RWPE1 (cell line): ENCODE results near the gene ITGAD.

Experiments used
- CTCF ChIA-PET: fragments of 350-600 bp; sonication (Branson Sonifier 250); formaldehyde crosslinking; extraction: SDS; loops from one replicate; lab custom pipeline; 2021; lab: Yijun Ruan, JAX
- POLR2A ChIA-PET: fragments of 400-600 bp; formaldehyde crosslinking; extraction: SDS; loops from one replicate; lab custom pipeline; 2020; ENCODE audit warnings: antibody characterized with exemption; ENCODE audit not compliant: low non-redundant PET; lab: Yijun Ruan, JAX
- DNase-seq: peaks from one replicate; pipeline ENCODE4 v3.0.0; 2012; ENCODE audit warnings: low spot score
- H3K27ac ChIP-seq: fragments of 450-650 bp; 2 replicates; pipeline ENCODE4 v1.5.1; 2017
- TF ChIP-seq, protein P1 (sequence below): fragments of 450-650 bp; conservative IDR thresholded peaks from 2 replicates; pipeline ENCODE4 v1.5.1; 2017; ENCODE audit warnings: low read depth, mild to moderate bottlenecking

ITGAD gene

DNA sequence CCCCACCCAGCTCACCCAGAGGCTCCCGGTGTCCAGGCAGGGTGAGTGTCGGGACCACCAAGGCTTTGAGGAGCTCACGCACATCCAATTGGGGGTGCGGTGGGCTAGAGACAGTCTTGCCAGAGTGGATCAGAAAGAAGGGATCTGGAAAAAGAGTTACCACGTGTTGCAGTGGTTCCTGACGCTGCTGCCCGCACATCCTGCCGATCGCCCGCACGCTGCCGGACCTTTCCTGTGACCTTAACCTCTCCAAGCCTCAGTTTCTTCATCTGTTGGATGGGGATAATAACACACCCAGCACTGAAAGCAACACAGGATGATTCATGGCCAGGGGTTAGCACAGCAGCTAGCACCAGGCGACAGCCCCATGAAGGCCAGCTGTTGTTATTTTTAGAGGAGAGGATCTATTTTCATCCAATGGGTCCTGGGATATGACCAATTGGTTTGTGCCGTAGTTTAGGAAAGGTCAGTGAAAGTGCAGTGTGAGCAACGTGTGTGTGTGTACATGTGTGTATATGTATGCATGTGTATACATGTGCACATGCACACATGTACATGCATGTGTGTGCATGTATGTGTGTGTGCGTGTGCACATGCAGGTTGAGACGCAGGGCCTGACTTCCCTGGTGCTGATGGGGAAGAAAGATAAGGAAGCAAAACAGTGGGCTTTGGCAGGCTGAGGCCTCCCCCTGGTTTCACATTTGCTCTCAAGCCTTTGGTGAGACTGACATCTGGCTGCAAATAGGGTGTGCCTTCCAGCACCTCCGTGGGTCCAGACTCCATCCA lies 35.6 kb upstream of the ITGAD start:
- CTCF ChIA-PET = no interaction called here
- TF ChIP-seq, protein P1, sequence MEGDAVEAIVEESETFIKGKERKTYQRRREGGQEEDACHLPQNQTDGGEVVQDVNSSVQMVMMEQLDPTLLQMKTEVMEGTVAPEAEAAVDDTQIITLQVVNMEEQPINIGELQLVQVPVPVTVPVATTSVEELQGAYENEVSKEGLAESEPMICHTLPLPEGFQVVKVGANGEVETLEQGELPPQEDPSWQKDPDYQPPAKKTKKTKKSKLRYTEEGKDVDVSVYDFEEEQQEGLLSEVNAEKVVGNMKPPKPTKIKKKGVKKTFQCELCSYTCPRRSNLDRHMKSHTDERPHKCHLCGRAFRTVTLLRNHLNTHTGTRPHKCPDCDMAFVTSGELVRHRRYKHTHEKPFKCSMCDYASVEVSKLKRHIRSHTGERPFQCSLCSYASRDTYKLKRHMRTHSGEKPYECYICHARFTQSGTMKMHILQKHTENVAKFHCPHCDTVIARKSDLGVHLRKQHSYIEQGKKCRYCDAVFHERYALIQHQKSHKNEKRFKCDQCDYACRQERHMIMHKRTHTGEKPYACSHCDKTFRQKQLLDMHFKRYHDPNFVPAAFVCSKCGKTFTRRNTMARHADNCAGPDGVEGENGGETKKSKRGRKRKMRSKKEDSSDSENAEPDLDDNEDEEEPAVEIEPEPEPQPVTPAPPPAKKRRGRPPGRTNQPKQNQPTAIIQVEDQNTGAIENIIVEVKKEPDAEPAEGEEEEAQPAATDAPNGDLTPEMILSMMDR = no peak
- DNase-seq = no peak
- H3K27ac ChIP-seq = no peak overlapping the region
- POLR2A ChIA-PET = no interaction called here

DNA sequence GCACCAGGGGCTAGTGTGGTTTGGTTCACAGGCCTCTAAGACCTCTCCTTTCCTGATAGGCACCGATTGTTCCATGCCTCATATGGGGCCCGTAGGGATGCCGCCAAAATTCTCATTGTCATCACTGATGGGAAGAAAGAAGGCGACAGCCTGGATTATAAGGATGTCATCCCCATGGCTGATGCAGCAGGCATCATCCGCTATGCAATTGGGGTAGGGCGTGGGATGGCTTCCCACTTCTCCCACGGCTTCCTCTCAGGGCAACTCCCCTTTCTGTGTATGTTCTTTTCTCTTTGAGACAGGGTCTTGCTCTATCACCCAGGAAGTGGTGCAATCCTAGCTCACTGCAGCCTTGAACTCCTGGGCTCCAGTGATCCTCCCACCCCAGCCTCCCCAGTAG lies 32.9 kb upstream of the ITGAD start:
- no peak for DNase-seq
- ChIA-PET POLR2A (no interaction called here), CTCF (no interaction called here)
- no peak overlapping the region for H3K27ac ChIP-seq
- TF ChIP-seq, protein P1 = no peak

DNA sequence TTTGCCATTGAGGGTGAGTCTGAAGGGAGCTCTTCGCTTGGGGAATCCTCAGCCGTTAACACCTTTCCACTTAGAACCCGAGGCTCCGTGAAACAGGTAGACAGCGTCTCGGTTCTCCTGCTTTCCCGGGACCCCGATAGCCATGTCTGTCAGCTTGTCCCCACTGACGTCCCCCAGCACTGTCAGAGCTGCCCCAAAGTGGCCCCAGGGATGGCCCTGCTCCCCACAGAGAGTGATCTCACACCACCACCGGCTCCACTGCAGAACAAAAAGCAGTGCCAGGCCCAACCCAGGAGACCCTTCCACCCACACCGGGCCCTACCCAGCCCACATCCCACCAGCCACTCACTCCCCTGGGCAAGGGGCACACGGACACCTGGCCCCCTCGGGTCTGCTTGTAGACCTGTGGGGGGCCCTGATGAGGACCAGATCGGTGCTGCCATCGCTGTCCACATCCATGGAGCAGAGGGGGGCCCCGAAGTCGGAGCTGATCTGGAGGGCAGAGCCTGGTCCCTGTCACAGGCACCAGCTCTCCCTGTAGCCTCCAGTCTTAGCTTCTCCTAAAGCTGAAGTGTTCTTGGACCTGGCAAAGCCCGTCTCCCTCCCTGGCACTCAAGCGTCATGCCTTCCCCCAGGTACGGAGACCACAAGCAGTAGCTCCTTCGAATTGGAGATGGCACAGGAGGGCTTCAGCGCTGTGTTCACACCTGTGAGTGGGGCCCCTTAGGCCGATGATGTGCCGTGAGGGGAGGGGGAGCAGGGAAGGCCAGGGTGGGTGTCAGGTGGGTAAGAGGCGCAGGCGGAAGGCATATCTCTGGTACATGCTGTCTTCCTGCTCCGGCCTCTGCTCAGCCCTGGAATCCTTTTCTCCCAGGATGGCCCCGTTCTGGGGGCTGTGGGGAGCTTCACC lies 31.7 kb upstream of the ITGAD start:
- no peak overlapping the region for H3K27ac ChIP-seq
- ChIA-PET CTCF (interaction anchor here (0.7 kb wide), 1 partner anchor 61 kb away, joined by 3 read pairs; no protein-coding TSS in a partner anchor), POLR2A (no interaction called here)
- DNase-seq = no peak
- TF ChIP-seq, protein P1 = no peak

DNA sequence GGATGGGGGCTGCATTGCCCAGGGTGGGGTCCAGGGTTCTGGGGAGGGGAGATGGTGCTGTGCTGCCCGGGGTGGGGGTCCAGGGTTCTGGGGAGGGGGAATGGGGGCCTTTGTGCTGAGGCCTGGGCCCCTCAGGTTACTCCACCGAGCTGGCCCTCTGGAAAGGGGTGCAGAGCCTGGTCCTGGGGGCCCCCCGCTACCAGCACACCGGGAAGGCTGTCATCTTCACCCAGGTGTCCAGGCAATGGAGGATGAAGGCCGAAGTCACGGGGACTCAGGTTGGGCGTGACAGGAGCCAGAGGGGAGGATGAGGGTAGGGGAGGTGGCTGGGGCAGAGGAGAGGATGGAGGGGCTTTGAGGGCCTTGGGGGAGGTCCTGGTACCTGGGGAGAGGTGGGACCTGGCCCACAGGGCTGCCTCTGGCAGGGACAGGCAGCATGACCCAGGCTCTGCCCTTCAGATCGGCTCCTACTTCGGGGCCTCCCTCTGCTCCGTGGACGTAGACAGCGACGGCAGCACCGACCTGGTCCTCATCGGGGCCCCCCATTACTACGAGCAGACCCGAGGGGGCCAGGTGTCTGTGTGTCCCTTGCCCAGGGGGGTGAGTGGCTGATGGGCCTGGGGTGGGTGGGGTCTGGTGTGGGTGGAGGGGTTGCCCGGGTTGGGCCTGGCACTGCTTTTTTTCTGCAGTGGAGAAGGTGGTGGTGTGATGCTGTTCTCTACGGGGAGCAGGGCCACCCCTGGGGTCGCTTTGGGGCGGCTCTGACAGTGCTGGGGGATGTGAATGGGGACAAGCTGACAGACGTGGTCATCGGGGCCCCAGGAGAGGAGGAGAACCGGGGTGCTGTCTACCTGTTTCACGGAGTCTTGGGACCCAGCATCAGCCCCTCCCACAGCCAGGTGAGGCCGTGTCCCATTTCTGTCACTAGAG lies 30.4 kb upstream of the ITGAD start:
- ChIA-PET CTCF (no interaction called here), POLR2A (no interaction called here)
- TF ChIP-seq, protein P1 = no peak
- no peak for DNase-seq
- no peak overlapping the region for H3K27ac ChIP-seq

DNA sequence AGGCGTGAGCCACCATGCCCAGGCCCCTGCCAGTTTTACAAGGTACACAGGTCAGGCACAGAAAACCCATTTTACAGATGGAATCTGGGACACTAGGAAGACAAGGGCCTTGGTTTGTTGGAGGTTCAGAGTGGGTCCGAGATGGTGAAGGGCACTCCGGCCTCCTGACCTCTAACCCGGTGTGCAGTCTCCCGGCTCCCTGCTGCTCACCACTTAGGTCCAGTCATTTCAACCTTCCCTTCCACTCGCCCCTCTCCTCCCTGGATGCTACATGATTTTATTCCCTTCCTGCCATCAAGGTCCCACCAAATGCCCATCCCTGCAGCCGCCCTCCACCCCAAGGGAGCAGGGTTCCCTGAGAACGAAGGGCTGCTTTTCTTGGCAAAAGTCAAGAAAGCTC lies 29.4 kb upstream of the ITGAD start:
- ChIA-PET CTCF (interaction anchor here (0.6 kb wide), 1 partner anchor 12 kb away, joined by 3 read pairs; no protein-coding TSS in a partner anchor), POLR2A (no interaction called here)
- TF ChIP-seq, protein P1 = no peak
- H3K27ac ChIP-seq = no peak overlapping the region
- DNase-seq = no peak
